Stimulated activated CD8-positive, alpha-beta memory T cell treated with anti-CD3 and anti-CD28 coated beads, Interleukin-7, amount 100 ng/mL, for 24 hours (primary cell): ENCODE data around the gene SLC17A6.

Source experiments
- DNase-seq: peaks from one replicate; pipeline ENCODE4 v3.0.0-alpha.2; 2020; ENCODE audit warnings: low read depth

The SLC17A6 gene

GRCh38 chr11:22337596-22338485 lies at the start of gene SLC17A6:
Gene SLC17A6 (plus strand): TSS chr11:22338381. CDS start chr11:22338534, 153 bp downstream.
- no peak for DNase-seq

GRCh38 chr11:22302368-22302767 lies 35.8 kb upstream of the SLC17A6 start:
- no peak for DNase-seq

DNA sequence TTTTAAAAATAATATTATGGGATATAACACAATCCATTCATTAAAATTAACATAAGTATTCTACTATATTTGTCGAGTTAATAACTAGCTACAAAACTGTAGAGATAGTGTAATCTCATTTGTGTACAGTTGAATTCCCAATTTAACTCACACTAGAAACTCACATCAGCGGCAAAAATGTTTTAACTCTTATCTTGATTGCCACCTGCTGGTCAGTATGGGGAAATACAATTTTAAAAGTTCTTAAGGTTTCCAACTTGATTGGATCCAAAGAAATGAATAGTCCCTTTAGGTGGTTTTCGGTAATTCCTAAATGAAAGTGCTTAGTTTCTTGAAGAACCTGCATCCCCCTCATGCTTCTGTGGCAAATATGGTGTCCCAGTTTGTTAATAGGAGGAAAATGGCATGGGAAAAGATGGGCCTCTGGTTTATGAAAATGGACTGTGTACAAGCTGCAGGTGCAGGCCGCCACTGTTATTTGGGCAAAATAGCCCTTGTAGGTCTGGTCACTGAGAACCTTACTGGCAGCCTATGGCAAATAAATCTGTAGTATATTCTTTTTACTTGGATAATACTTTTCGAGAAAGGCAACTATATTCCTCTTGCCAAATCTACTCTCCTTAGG lies 33.7 kb upstream of the SLC17A6 start:
- DNase-seq: no peak

DNA sequence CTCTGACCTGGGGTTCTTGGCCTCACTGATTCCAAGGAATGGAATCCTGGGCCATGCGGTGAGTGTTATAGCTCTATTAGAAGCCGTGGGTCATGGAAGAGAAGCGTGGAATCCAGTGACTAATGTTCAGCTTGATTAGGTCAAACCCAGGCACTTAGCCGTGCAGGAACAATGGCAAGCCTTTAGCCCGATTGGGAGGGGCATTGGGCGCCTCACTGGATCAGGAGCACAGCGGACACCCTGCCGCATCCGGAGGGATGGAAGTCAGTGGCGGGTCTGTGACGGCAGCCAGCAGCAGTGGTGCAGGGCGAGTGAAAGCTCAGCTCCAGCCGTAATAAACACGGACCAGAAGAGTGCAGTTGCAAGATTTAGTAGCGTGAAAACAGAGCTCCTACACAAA lies 20.5 kb upstream of the SLC17A6 start:
- DNase-seq: no peak

GRCh38 chr11:22331771-22332170 lies 6.4 kb upstream of the SLC17A6 start:
- no peak for DNase-seq

DNA sequence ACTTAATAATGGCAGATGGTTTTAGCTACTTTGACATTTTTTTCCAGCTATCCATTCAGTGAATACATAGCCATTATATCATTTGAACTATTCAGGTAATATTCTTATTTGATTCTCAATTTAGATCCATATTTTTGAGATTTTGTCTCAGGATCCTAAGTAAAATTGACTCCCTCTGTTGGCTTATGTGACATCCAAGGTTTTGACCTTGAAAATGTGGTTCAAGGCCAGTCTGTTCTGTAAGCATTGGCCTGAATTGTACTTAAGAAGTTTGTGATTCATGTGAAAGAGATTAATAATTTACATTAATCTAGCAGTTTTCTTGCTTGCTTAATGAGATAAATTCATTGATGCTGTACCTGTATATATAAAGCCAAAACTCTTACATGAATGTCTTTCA lies 1.6 kb upstream of the SLC17A6 start:
- DNase-seq: no peak

- no peak for DNase-seq
Measured at GRCh38 chr11:22339611-22340010, 1.4 kb downstream of the SLC17A6 start.

- DNase-seq: no peak
Measured at GRCh38 chr11:22340235-22340634, 2.1 kb downstream of the SLC17A6 start.

DNA sequence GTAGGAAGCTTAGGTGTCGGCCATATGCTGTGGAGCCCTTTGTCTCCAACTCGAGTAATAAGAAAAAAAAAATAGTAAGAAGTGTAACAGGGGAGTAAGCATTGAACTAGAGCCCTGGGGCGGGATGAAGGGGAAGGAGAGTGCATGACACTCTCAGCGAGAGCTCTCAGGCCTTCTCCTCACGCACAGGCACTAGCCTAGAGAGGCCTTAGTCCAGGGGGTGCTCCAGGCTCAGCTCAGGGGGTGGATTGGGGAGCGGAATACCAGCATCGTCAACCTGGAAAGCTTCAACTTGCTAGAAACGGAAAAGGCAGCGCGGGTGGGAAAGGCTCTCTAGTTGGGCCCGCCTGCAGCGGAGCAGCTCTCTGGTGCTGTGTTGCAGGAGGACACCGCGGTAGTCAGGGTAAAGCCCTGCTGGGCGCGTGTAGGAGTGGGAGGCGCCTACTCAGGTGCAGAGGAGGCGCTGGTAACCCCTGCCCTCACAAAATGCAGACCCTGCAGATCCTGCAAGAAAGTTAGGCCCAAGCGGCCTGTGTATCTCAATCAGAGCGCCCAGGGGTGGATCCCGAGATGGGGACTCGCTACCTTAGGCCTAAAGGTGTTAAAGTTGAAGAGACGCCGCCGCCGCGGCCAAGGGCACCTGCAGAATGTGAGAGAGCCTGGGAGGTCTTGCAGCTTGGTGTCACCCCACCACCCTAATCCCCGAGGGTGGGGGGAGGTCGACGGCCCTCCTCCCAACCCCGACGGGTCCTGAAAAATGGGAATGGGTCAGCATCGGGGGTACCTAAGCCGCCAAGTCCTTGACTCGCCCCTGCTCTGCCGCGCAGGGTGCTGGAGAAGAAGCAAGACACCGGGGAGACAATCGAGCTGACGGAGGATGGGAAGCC lies 2.8 kb downstream of the SLC17A6 start:
- DNase-seq: no peak

DNA sequence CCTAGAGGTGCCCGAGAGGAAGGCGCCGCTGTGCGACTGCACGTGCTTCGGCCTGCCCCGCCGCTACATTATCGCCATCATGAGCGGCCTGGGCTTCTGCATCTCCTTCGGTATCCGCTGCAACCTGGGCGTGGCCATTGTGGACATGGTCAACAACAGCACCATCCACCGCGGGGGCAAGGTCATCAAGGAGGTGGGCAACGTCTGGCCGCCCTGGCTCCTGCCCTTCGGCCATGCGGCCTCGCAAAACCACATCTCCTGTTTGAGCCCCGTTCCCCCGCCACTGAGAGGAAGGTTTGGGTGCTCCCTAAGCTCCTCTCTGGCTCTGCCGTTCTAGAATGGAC lies 3.4 kb downstream of the SLC17A6 start:
- no peak for DNase-seq

- DNase-seq: no peak
Measured at GRCh38 chr11:22342211-22343031, 4.2 kb downstream of the SLC17A6 start.

DNA sequence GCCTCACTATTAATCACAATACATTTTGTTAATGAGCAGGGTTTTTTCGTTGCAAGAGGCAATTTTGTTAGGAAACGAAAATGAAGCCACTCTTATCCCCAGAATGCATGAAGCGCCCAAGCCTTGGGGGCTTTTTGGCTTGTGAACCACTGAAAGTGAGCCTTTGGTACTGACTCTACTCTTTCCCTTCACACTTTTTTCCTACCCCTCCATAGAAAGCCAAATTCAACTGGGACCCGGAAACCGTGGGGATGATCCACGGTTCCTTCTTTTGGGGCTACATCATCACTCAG lies 4.8 kb downstream of the SLC17A6 start:
- no peak for DNase-seq

GRCh38 chr11:22343371-22344032 lies 5.3 kb downstream of the SLC17A6 start:
- DNase-seq: no peak

- DNase-seq: no peak
Measured at GRCh38 chr11:22344081-22344480, 5.9 kb downstream of the SLC17A6 start.

GRCh38 chr11:22346282-22346681 lies 8.1 kb downstream of the SLC17A6 start:
- DNase-seq: no peak

DNA sequence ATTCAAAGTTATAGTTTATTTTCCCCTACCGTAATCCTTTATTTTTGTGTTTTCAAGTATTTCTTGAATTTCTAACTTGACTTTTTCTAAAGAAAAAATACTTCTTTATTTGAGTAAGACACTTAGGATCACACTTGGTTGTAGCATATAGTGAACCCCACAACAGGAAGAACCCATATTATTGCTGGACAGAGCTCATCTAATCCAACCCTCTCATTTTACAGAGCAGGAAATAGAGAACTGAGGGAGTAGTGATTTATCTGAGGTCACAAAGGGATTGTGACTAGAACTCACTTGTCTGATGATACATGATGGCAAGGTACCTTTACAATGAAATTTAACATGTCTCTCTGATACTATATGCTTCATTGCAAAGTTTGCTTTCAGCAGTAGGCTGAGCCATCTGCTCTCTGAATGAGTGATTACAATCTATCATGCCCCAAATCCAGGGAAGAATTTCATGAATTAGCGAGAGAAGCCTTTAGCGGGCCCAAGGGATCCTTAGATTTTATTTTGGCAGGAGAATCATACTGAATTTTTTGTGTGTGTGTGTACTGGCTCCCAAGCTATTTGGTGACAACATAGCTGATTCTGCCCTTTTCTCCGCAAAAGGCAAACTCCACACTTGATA lies 9.8 kb downstream of the SLC17A6 start:
- no peak for DNase-seq

GRCh38 chr11:22349491-22349890 lies 11.3 kb downstream of the SLC17A6 start:
- DNase-seq: no peak

DNA sequence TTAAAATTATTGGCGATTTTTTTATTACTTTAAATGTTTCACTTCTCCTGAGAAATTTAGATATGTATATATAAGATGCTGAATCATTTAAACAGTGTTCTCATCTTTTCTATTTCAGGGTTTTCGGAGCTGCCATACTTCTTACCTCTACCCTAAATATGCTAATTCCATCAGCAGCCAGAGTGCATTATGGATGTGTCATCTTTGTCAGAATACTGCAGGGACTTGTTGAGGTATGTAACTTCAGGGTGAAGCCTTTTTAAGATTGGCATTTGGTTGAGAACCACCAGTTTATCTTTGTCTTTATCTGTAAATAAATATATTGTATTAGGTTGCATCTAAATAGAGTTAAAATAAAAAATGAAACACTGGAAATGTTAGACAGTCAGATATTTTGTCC lies 21.1 kb downstream of the SLC17A6 start:
- DNase-seq: no peak

- no peak for DNase-seq
Measured at GRCh38 chr11:22371160-22371559, 33.0 kb downstream of the SLC17A6 start.

GRCh38 chr11:22387126-22387525 lies 48.9 kb downstream of the SLC17A6 start:
- DNase-seq: no peak
